ENCODE measurements around the gene PDCD1.
"Not testable (repeated sequence)": the region's sequence is repeated elsewhere in the genome, so short reads cannot be mapped to it uniquely, and the experiment has no call there.

Gene PDCD1

GRCh38 chr2:241858206-241859016 lies at the start of gene PDCD1:
PDCD1 (minus strand) TSS chr2:241858894; CDS start chr2:241858838, 56 bp downstream.
- no peak for DNase-seq

- DNase-seq: not testable (repeated sequence)
Observed at GRCh38 chr2:241907831-241908230, 49.1 kb upstream of the PDCD1 start.

- peak; percentile 7 to 58 for DNase-seq
Observed at GRCh38 chr2:241906826-241907570, 48.3 kb upstream of the PDCD1 start.

- DNase-seq: not testable (repeated sequence)
Observed at GRCh38 chr2:241906378-241906770, 47.7 kb upstream of the PDCD1 start.

GRCh38 chr2:241905716-241906377 lies 47.2 kb upstream of the PDCD1 start:
- DNase-seq: no peak

- DNase-seq: peak in 1 of 2 experiments; percentile 11
Observed at GRCh38 chr2:241904791-241905710, 46.4 kb upstream of the PDCD1 start.

- DNase-seq: no peak
Observed at GRCh38 chr2:241904011-241904718, 45.5 kb upstream of the PDCD1 start.

GRCh38 chr2:241903121-241904010 lies 44.7 kb upstream of the PDCD1 start:
- DNase-seq: no peak

- DNase-seq: no peak
Observed at GRCh38 chr2:241902357-241902991, 43.8 kb upstream of the PDCD1 start.

GRCh38 chr2:241901500-241902351 lies 43.0 kb upstream of the PDCD1 start:
- DNase-seq: no peak

GRCh38 chr2:241901018-241901380 lies 42.3 kb upstream of the PDCD1 start:
- no peak for DNase-seq

- no peak for DNase-seq
Observed at GRCh38 chr2:241900251-241901017, 41.7 kb upstream of the PDCD1 start.

GRCh38 chr2:241898463-241899270 lies 40.0 kb upstream of the PDCD1 start:
- peak in 1 of 2 experiments; percentile 4 for DNase-seq

- DNase-seq: no peak
Observed at GRCh38 chr2:241897231-241897916, 38.7 kb upstream of the PDCD1 start.

- no peak for DNase-seq
Observed at GRCh38 chr2:241896746-241897201, 38.1 kb upstream of the PDCD1 start.

GRCh38 chr2:241895712-241896641 lies 37.3 kb upstream of the PDCD1 start:
- no peak for DNase-seq

Data from NCI-H2081 (cell line).